ENCODE results near the gene ADAMTSL5. TPM values are rescaled to one million over a fixed set of nuclear protein-coding genes. Genes with fewer than 3 reads are reported as not detected.
A peak's percentile ranks its signal among the peaks of the same experiment; 100 is the strongest.

Gene ADAMTSL5
- total RNA-seq, 1 donor from 2014 or later = 0.83 TPM

DNA sequence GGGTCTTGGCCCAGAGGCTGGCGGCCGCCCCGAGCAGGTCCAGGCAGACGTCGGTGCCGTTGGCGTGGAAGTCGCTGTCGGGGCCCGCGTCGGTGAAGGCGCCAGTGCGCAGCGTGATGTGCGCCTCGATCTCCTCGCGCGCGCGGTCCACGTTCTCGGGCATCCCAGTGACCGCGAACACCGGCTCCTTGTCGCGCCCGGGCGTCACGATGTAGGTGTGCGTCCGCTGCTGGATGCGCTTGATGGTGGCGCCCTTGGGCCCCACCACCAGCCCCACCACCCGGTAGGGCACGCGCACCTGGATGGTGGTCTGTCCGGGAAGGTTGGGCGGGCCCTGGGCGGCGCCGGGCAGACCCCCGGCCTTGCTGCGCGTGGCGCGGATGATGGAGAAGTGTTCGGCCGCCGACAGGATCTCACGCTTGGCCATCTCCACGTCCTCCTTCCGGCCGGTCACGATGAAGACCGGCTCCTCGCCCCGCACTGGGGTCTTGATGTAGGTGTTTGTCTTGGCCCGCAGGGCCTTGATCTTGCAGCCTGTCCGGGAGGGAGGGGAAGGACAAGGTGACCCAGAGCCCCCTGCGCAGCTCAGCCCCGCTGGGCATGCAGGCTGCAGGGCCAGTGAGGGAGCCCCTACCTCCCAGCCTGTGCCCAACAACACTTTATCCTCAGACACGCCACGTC lies 43.7 kb upstream of the ADAMTSL5 start:
- H3K4me3 Mint-ChIP-seq (ENCODE audit: unreplicated experiment) = no peak overlapping the region
- no peak for DNase-seq
- no peak for TF ChIP-seq CTCF (IDR thresholded peaks at IDR 0.05; ENCODE audit: partially characterized antibody, unreplicated experiment)
- no peaks in the 10 kb centered on the region for H3K36me3 Mint-ChIP-seq (ENCODE audit: unreplicated experiment)
- H3K27me3 Mint-ChIP-seq (ENCODE audit: unreplicated experiment) = peaks cover 4% of the 10 kb centered on the region
- peaks cover 13% of the 10 kb centered on the region for H3K9me3 Mint-ChIP-seq (ENCODE audit: unreplicated experiment)
- peaks cover 5% of the 10 kb centered on the region for H3K4me1 Mint-ChIP-seq (ENCODE audit: low read depth, unreplicated experiment)
- no peak overlapping the region for H3K27ac Mint-ChIP-seq (ENCODE audit: unreplicated experiment)

GRCh38 chr19:1555487-1556389 lies 42.9 kb upstream of the ADAMTSL5 start:
- Mint-ChIP-seq H3K4me1 (ENCODE audit: low read depth, unreplicated experiment) (peaks cover 5% of the 10 kb centered on the region), H3K9me3 (ENCODE audit: unreplicated experiment) (peaks cover 13% of the 10 kb centered on the region), H3K36me3 (ENCODE audit: unreplicated experiment) (no peaks in the 10 kb centered on the region), H3K27me3 (ENCODE audit: unreplicated experiment) (peaks cover 4% of the 10 kb centered on the region), H3K27ac (ENCODE audit: unreplicated experiment) (no peak overlapping the region), H3K4me3 (ENCODE audit: unreplicated experiment) (no peak overlapping the region)
- DNase-seq = no peak
- no peak for TF ChIP-seq CTCF (IDR thresholded peaks at IDR 0.05; ENCODE audit: partially characterized antibody, unreplicated experiment)

GRCh38 chr19:1554968-1555367 lies 42.1 kb upstream of the ADAMTSL5 start:
- Mint-ChIP-seq H3K27ac (ENCODE audit: unreplicated experiment) (peak overlapping the region; percentile 48), H3K4me3 (ENCODE audit: unreplicated experiment) (no peak overlapping the region), H3K36me3 (ENCODE audit: unreplicated experiment) (no peaks in the 10 kb centered on the region), H3K27me3 (ENCODE audit: unreplicated experiment) (peaks cover 4% of the 10 kb centered on the region), H3K9me3 (ENCODE audit: unreplicated experiment) (peaks cover 11% of the 10 kb centered on the region), H3K4me1 (ENCODE audit: low read depth, unreplicated experiment) (peaks cover 2% of the 10 kb centered on the region)
- DNase-seq = no peak
- TF ChIP-seq CTCF (IDR thresholded peaks at IDR 0.05; ENCODE audit: partially characterized antibody, unreplicated experiment) = no peak

GRCh38 chr19:1553415-1553814 lies 40.6 kb upstream of the ADAMTSL5 start:
- H3K27ac Mint-ChIP-seq (ENCODE audit: unreplicated experiment) = no peak overlapping the region
- H3K4me1 Mint-ChIP-seq (ENCODE audit: low read depth, unreplicated experiment) = no peaks in the 10 kb centered on the region
- H3K27me3 Mint-ChIP-seq (ENCODE audit: unreplicated experiment) = peaks cover 4% of the 10 kb centered on the region
- H3K9me3 Mint-ChIP-seq (ENCODE audit: unreplicated experiment) = peaks cover 11% of the 10 kb centered on the region
- no peak for DNase-seq
- H3K36me3 Mint-ChIP-seq (ENCODE audit: unreplicated experiment) = no peaks in the 10 kb centered on the region
- H3K4me3 Mint-ChIP-seq (ENCODE audit: unreplicated experiment) = no peak overlapping the region
- TF ChIP-seq CTCF (IDR thresholded peaks at IDR 0.05; ENCODE audit: partially characterized antibody, unreplicated experiment) = no peak

Data from glutamatergic neuron (in vitro differentiated cells).